ENCODE results near the gene INO80E. TPM values are rescaled to one million over a fixed set of nuclear protein-coding genes. Genes with fewer than 3 reads are reported as not detected.

Gene INO80E
- total RNA-seq, 3 donors from 2014 or later (not counting 1 experiment from before 2014, with no cell fraction given): 75.0 to 107 (median 99.5) TPM

GRCh38 chr16:29990034-29990433 lies 6.0 kb upstream of the INO80E start:
- H3K36me3 ChIP-seq (ENCODE audit: control insufficient read depth, insufficient read depth, low read length): peaks cover 54% of the 10 kb centered on the region
- H3K4me3 Mint-ChIP-seq: no peak overlapping the region
- H3K27me3 Mint-ChIP-seq (ENCODE audit: low read depth in 2 of 2): no peaks in the 10 kb centered on the region
- H3K4me3 ChIP-seq (ENCODE audit: low read length): no peak overlapping the region
- no peak overlapping the region for H3K27ac Mint-ChIP-seq
- DNase-seq (no peak), ATAC-seq (no peak)
- peaks cover 9% of the 10 kb centered on the region for H3K4me1 ChIP-seq (ENCODE audit: control insufficient read depth, insufficient read depth, low read length)
- WGBS (ENCODE audit: insufficient coverage): no CpG with 5 or more reads among the region's 2 CpGs
- H3K36me3 Mint-ChIP-seq: no peaks in the 10 kb centered on the region
- H3K27me3 ChIP-seq (ENCODE audit: control insufficient read depth, insufficient read depth, low read length): no peaks in the 10 kb centered on the region
- H3K4me1 Mint-ChIP-seq: peaks cover 0 to 25% of the 10 kb centered on the region in 2 donors
- H3K9me3 Mint-ChIP-seq: no peaks in the 10 kb centered on the region
- no peak overlapping the region for H3K27ac ChIP-seq (ENCODE audit: low read length)
- no peak for TF ChIP-seq CTCF (IDR thresholded peaks at IDR 0.05)
- intact Hi-C loops (cut with micrococcal nuclease): no loop called here
- H3K9me3 ChIP-seq (ENCODE audit: control insufficient read depth, insufficient read depth, low read length): no peaks in the 10 kb centered on the region

DNA sequence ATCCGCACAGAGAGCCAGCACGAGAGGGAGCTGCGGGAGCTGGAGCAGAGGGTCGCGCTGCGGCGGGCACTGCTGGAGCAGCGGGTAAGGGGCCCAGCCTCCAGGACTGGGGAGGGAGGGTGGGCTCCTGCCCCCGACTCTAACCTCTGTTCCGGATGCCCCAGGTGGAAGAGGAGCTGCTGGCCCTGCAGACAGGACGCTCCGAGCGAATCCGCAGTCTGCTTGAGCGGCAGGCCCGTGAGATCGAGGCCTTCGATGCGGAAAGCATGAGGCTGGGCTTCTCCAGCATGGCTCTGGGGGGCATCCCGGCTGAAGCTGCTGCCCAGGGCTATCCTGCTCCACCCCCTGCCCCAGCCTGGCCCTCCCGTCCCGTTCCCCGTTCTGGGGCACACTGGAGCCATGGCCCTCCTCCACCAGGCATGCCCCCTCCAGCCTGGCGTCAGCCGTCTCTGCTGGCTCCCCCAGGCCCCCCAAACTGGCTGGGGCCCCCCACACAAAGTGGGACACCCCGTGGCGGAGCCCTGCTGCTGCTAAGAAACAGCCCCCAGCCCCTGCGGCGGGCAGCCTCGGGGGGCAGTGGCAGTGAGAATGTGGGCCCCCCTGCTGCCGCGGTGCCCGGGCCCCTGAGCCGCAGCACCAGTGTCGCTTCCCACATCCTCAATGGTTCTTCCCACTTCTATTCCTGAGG lies 5.0 kb upstream of the INO80E start:
- intact Hi-C loops (cut with micrococcal nuclease): no loop called here
- peaks cover 44% of the 10 kb centered on the region for H3K36me3 ChIP-seq (ENCODE audit: control insufficient read depth, insufficient read depth, low read length)
- no peak for DNase-seq

DNA sequence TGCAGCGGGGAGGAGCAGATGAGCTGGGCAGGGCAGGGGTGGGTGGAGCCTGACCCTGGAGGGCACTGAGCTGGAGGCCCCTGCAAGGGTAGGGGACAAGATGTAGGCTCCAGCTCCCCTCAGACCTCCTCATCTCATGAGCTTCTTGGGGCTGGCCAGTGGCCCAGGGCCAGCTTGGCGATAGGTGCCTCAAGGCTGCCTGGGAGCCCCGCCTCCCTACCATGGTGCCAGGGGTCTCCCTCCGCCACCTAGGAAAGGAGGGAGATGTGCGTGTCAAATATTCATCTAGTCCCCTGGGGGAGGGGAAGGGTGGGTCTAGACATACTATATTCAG lies 4.5 kb upstream of the INO80E start:
- Histone ChIP-seq H3K27ac (ENCODE audit: low read length) (no peak overlapping the region), H3K36me3 (ENCODE audit: control insufficient read depth, insufficient read depth, low read length) (peaks cover 38% of the 10 kb centered on the region), H3K4me3 (ENCODE audit: low read length) (no peak overlapping the region), H3K4me1 (ENCODE audit: control insufficient read depth, insufficient read depth, low read length) (peaks cover 14% of the 10 kb centered on the region), H3K9me3 (ENCODE audit: control insufficient read depth, insufficient read depth, low read length) (no peaks in the 10 kb centered on the region), H3K27me3 (ENCODE audit: control insufficient read depth, insufficient read depth, low read length) (no peaks in the 10 kb centered on the region)
- Mint-ChIP-seq H3K36me3 (no peaks in the 10 kb centered on the region), H3K9me3 (no peaks in the 10 kb centered on the region), H3K27ac (no peak overlapping the region), H3K4me3 (no peak overlapping the region), H3K4me1 (peaks cover 7 to 38% of the 10 kb centered on the region in 2 donors), H3K27me3 (ENCODE audit: low read depth in 2 of 2) (no peaks in the 10 kb centered on the region)
- TF ChIP-seq CTCF (IDR thresholded peaks at IDR 0.05): no peak
- ATAC-seq (no peak), DNase-seq (no peak)
- WGBS (ENCODE audit: insufficient coverage): 100% methylated on average over 3 of the region's 5 CpGs
- intact Hi-C loops (cut with micrococcal nuclease): no loop called here

More for the DNA sequence above, 5.0 kb upstream of the INO80E start:
- ATAC-seq: no peak
- no peaks in the 10 kb centered on the region for H3K36me3 Mint-ChIP-seq
- no peak overlapping the region for H3K4me3 Mint-ChIP-seq
- no peak overlapping the region for H3K4me3 ChIP-seq (ENCODE audit: low read length)
- peaks cover 11% of the 10 kb centered on the region for H3K4me1 ChIP-seq (ENCODE audit: control insufficient read depth, insufficient read depth, low read length)
- H3K27me3 Mint-ChIP-seq (ENCODE audit: low read depth in 2 of 2): no peaks in the 10 kb centered on the region
- peaks cover 2 to 35% of the 10 kb centered on the region in 2 donors for H3K4me1 Mint-ChIP-seq
- TF ChIP-seq CTCF (IDR thresholded peaks at IDR 0.05): no peak
- H3K27ac Mint-ChIP-seq: no peak overlapping the region
- no peak overlapping the region for H3K27ac ChIP-seq (ENCODE audit: low read length)
- 98% methylated on average over 34 of the region's 35 CpGs for WGBS (ENCODE audit: insufficient coverage)
- H3K9me3 Mint-ChIP-seq: no peaks in the 10 kb centered on the region
- no peaks in the 10 kb centered on the region for H3K9me3 ChIP-seq (ENCODE audit: control insufficient read depth, insufficient read depth, low read length)
- no peaks in the 10 kb centered on the region for H3K27me3 ChIP-seq (ENCODE audit: control insufficient read depth, insufficient read depth, low read length)
